Measurements from ENCODE around the gene PLCL1. TPM values are rescaled to one million over a fixed set of nuclear protein-coding genes. Genes with fewer than 3 reads are reported as not detected.

PLCL1 gene
- polyA plus RNA-seq, 1 of the 3 experiments (the other 2 are of a cell fraction): 7.7 TPM

DNA sequence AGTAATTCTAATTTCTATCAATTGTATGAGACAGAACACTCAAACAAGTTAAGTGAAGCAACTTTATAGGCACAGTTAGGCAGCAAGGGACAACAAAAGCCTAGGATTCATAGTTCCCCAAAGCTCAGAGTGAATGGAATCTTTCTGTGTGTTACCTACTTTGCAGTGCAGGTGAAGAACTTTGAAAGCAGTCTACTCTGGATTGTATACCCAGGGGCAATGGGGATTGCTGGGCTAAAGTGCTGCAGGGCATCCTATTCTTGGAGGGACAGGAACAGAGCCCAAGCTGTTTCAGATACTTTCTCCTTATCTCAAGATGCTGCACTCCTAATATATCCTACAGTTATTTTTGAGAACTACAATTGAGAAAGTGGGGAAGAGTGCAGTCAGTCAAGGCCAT, 207.6 kb downstream of the PLCL1 start:
- Histone ChIP-seq H2AFZ (ENCODE audit: low read depth) (no peak overlapping the region), H4K20me1 (ENCODE audit: insufficient read depth) (no peaks in the 10 kb centered on the region; the same call in 1 of the 2 replicates), H3K36me3 (replicated peaks in 1 of 2; ENCODE audit: control insufficient read depth in 1 of 2, insufficient read depth in 2 of 2, low read length in 1 of 2) (peaks cover 0 to 10% of the 10 kb centered on the region in 2 experiments), H3K9me3 (no peaks in the 10 kb centered on the region), H3K9me2 (no peaks in the 10 kb centered on the region), H3F3A (replicated peaks; ENCODE audit: insufficient read depth) (no peaks in the 10 kb centered on the region), H3K4me1 (ENCODE audit: control insufficient read depth in 1 of 2, insufficient read depth in 2 of 2, low read depth in 1 of 2, low read length in 1 of 2) (no peaks in the 10 kb centered on the region), H3K4me3 (ENCODE audit: low read depth in 2 of 2, low read length in 1 of 2) (no peak overlapping the region), H3K27me3 (ENCODE audit: insufficient read depth) (no peaks in the 10 kb centered on the region), H3K9ac (no peak overlapping the region), H3K4me2 (no peak overlapping the region), H3K27ac (ENCODE audit: low read depth in 2 of 2, low read length in 1 of 2) (no peak overlapping the region), H3K79me2 (ENCODE audit: insufficient read depth) (peaks cover 10% of the 10 kb centered on the region; the same call in 1 of the 2 replicates)
- POLR2A ChIA-PET: no interaction called here
- CTCF ChIA-PET: no interaction called here
- DNase-seq: no peak
- TF ChIP-seq EP300 (IDR thresholded peaks at IDR 0.05; ENCODE audit: borderline replicate concordance in 1 of 2, low read depth in 1 of 2, low read length in 1 of 2) (no peak), CHD2 (IDR thresholded peaks at IDR 0.05; ENCODE audit: low read length, partially characterized antibody) (no peak), TAF1 (IDR thresholded peaks at IDR 0.05; ENCODE audit: borderline replicate concordance, low read depth, low read length) (no peak), SIN3A (IDR thresholded peaks at IDR 0.05; ENCODE audit: borderline replicate concordance, low read depth, low read length) (no peak), RAD21 (IDR thresholded peaks at IDR 0.05; ENCODE audit: low read length) (no peak), CTCF (IDR thresholded peaks at IDR 0.05) (no peak), FOXJ3 (CRISPR knock-in tag; IDR thresholded peaks at IDR 0.05) (no peak), NRF1 (IDR thresholded peaks at IDR 0.05; ENCODE audit: low read depth, low read length) (no peak), GATA2 (CRISPR knock-in tag; IDR thresholded peaks at IDR 0.05) (no peak), MEF2A (IDR thresholded peaks at IDR 0.05; ENCODE audit: borderline replicate concordance, low read depth) (no peak)

GRCh38 chr2:198016243-198016642, 211.8 kb downstream of the PLCL1 start:
- Histone ChIP-seq H3K9me2 (no peaks in the 10 kb centered on the region), H3F3A (replicated peaks; ENCODE audit: insufficient read depth) (no peaks in the 10 kb centered on the region), H3K9ac (no peak overlapping the region), H3K9me3 (no peaks in the 10 kb centered on the region), H4K20me1 (ENCODE audit: insufficient read depth) (no peaks in the 10 kb centered on the region; the same call in 1 of the 2 replicates), H3K4me3 (ENCODE audit: low read depth in 2 of 2, low read length in 1 of 2) (no peak overlapping the region), H2AFZ (ENCODE audit: low read depth) (no peak overlapping the region), H3K79me2 (ENCODE audit: insufficient read depth) (peaks cover 8% of the 10 kb centered on the region; the same call in 1 of the 2 replicates), H3K27me3 (ENCODE audit: insufficient read depth) (no peaks in the 10 kb centered on the region), H3K36me3 (replicated peaks in 1 of 2; ENCODE audit: control insufficient read depth in 1 of 2, insufficient read depth in 2 of 2, low read length in 1 of 2) (peaks cover 0 to 11% of the 10 kb centered on the region in 2 experiments), H3K4me2 (no peak overlapping the region), H3K27ac (ENCODE audit: low read depth in 2 of 2, low read length in 1 of 2) (no peak overlapping the region), H3K4me1 (ENCODE audit: control insufficient read depth in 1 of 2, insufficient read depth in 2 of 2, low read depth in 1 of 2, low read length in 1 of 2) (no peaks in the 10 kb centered on the region)
- WGBS (ENCODE audit: low lambda C conversion rate): 69% methylated on average over 4 of the region's 4 CpGs
- DNase-seq: no peak
- ChIA-PET POLR2A (no interaction called here), CTCF (interaction anchor here (1.3 kb wide), 1 partner anchor 23 kb away, joined by 3 read pairs; no protein-coding TSS in a partner anchor)
- TF ChIP-seq GABPA (IDR thresholded peaks at IDR 0.05; ENCODE audit: low read depth) (no peak), EP300 (IDR thresholded peaks at IDR 0.05; ENCODE audit: borderline replicate concordance in 1 of 2, low read depth in 1 of 2, low read length in 1 of 2) (no peak), JUND (IDR thresholded peaks at IDR 0.05) (no peak), CTCF (IDR thresholded peaks at IDR 0.05) (no peak), NRF1 (IDR thresholded peaks at IDR 0.05; ENCODE audit: low read depth, low read length) (no peak), RAD21 (IDR thresholded peaks at IDR 0.05; ENCODE audit: low read length) (no peak), YY1 (IDR thresholded peaks at IDR 0.05; ENCODE audit: low read depth) (no peak), FOSL2 (IDR thresholded peaks at IDR 0.05; ENCODE audit: borderline replicate concordance, low read depth) (no peak), CHD2 (IDR thresholded peaks at IDR 0.05; ENCODE audit: low read length, partially characterized antibody) (no peak), EZH2phosphoT487 (IDR thresholded peaks at IDR 0.05; ENCODE audit: borderline replicate concordance, low read depth) (no peak)

Measured in SK-N-SH (cell line).